ENCODE measurements around the gene MUCL1. TPM values are rescaled to one million over a fixed set of nuclear protein-coding genes. Genes with fewer than 3 reads are reported as not detected.
A peak's percentile ranks its signal among the peaks of the same experiment; 100 is the strongest.
"Not testable (repeated sequence)": the region's sequence is repeated elsewhere in the genome, so short reads cannot be mapped to it uniquely, and the experiment has no call there.

The MUCL1 gene, protein sequence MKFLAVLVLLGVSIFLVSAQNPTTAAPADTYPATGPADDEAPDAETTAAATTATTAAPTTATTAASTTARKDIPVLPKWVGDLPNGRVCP
- not detected for polyA plus RNA-seq (2013, experiment 1 of 2; ENCODE audit: insufficient read length)
- not detected for polyA plus RNA-seq (2013, experiment 2 of 2; ENCODE audit: insufficient read length)

DNA sequence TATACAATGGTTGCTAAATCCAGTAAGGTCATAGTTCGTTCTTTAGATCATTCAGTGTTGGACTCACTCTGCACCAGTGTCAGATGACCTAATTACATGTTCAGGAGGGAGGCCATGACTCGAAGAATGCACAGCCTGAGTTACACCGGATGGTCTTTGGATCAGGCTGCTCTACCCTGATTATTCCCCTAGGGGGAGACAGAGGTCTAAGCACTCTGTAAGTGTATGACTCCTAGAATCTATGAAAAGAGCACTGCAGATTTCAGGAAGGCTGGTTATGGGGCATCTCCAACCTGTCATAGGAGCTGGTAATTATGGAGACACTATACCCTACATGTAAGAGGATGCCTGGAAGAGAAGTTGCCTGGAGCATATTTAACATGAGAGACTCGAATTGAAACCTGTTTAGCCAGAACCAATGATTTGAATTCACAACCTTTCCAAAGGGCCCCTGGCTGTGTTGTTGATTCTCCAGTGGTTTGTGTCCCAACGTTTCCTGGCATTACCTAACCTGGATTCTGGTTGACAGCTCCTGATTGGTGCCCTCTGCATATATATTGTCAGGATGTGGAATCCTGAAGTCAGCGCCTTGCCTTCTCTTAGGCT is at the start of gene MUCL1:
MUCL1 (plus strand) TSS at position 584 of the 606 bp plus-strand sequence. CDS start 67 bp downstream, outside the sequence.
- DNase-seq, result peak; percentile 41

DNA sequence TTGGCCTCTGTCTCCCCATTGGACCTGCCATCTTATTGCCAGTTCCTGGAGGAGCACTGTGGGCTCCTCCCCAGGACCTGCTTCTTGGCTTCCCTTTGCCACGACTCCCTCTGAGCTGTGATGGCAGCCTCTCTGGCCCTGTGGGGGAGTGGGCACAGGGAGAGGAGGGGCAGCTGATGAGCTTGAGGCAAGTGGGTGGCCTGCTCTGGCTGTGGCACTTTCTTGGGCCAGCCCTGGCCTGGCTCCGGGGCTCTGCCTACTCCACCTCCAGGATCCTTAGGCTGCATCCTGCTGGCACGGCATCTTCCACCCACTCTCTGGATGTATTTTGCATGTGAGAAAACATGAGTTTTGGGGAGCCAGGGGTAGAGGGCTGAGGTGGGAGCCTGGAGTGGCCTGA is 32.6 kb upstream of the MUCL1 start:
- DNase-seq, result no peak

DNA sequence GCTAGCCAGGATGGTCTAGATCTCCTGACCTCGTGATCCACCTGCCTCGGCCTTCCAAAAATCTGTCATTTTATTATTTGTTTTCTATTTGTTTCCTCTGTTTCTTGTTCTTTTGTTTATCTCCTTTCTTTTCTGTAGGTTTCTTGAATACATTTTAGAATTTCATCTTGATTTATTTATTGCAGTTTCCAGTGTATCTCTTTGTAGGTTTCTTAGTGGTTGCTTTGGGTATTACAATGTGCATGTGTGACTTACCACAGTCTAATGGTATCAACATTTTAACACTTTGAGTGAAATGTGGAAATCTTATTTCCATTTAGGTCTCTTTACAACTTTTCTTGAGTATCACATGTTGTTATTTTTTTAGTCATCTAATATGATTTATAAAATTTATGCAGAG is 29.9 kb upstream of the MUCL1 start:
- DNase-seq, result no peak

DNA sequence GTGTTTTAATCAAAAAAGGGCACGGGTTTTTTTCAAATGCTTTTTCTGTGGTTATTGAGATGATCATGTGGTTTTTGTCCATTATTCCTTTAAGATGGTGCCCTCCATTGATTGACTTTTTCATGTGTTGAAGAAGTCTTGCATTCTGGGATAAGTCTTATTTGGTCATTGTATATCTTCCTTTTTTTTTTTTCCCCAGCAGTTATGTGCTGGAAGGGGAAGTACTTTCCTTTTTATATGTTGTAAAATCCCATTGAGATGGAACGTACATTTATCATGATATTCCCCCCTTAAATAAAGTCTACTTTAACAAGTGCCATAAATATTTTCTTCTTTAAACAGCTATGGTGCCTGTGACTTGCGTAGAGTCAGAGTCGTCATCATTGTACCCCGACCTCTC is 24.8 kb upstream of the MUCL1 start:
- no peak for DNase-seq

DNA sequence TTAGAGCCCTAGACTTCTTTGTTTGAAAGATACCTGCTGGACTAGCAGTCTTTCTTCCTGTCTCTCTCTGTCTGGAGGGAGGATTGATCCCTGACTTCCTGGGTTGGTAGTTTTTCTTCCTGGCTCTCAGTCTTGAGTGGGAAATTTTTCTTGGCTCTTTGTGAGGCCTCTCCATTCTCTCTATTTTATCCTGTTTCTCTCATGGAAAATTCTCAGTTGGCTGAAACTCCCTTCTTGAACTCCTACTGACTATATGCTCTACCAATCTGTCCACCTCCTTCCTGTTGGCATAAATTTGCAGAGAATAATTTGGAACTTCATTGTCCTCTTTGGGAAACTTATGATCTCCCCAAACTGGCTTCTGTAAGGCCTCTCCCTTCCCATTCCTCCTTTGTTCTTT is 24.1 kb upstream of the MUCL1 start:
- no peak for DNase-seq

DNA sequence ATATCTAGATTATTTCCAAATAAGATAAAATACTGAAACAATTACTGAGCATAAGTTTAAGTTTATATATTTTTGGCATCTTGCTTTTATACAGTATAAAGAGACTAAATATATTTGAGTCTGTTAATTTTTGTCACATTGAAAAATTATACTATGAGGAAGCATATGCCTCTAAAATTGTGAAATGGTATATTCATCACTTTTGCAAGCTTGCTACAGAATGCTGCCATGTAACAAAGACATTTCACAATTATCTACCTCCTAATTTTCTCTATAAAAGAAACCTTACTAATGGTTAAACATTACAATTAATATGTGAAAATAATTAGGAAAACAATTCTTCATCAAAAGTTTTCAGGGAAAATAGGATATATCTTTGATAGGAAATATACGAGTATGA is 22.7 kb upstream of the MUCL1 start:
- no peak for DNase-seq

DNA sequence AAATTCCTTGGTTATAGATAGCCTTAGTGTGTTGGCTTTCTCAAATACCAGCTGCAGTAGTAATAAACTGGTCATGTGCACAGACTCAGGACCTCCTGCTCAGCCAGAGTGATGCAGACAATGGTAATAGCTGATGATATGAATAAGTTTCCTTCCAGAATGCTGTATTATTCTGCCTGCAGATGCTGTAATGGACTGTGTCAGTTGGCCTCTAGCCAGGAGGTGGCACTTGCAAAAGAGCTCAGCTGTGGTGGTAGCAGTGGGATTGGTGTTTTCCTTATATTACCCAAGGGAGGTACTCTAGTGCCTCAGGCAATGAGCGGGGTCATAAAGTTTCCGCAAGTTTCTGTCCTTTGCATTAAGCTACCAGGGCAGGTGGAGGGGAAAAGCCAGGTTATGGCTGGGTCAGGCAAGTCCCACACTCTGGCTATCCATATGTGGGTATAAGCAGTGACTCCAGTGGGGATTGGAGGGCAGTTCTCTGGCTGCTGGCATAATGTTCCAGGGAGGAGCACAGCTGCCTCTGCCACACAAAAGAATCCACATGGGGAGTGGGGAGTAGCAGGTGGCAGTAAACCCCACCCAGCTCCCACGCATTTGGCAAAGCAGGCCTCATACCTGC is 14.0 kb upstream of the MUCL1 start:
- no peak for DNase-seq

DNA sequence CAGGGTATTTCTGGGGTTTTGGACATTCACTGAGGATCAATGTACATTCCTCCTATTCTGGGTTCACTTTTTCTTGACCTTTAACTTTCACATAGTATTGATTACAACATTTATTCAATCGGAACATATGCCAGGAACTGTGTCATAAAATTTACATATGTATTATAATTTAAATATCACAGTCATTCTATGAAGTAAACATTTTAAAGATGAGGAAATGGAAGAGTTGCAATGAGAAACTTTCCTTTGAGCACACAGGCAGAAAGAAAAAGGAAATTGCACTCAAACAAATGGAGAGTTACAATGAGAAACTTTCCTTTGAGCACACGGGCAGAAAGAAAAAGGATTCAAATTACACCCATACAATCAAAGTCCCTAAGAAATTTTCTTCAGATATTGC is 3.1 kb downstream of the MUCL1 start:
- no peak for DNase-seq

DNA sequence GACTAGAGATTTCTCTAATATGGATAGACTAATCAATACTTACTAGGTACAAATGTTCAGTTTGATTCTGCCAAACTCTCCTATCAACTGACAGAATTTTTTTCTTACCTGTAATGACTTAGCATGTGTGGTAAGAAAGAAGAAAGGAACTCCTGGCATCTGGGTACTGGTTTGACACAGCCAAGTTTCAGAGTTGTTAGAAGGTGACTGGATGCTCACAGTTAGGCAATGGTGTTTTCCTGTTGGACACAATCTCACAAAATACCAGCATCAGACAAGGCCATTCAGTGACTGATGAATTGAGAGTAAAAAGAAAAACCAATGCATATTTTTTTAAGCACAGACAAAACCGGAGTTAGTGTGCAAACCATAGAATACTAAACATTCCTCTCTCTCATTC is 4.2 kb downstream of the MUCL1 start:
- DNase-seq, result no peak

DNA sequence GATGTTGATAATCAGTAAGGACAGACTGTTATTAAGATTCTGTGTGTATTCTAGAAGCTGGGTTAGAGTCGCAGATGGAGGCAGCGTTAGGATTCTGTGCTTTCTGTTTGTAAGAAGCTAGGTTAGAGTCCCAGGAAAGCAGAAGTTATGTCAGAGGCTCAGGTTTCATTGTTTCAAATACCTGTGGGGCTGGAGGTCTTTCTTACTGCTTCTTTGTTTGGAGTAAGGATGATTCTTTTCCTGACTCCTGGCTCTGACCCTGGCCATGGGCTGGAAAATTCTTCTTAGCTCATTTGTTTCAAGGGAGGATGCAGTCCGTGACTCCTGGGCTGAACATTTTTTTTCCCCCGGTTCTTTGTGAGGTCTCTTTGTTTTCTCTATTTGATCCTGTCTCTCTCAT is 5.2 kb downstream of the MUCL1 start:
- DNase-seq, result no peak

DNA sequence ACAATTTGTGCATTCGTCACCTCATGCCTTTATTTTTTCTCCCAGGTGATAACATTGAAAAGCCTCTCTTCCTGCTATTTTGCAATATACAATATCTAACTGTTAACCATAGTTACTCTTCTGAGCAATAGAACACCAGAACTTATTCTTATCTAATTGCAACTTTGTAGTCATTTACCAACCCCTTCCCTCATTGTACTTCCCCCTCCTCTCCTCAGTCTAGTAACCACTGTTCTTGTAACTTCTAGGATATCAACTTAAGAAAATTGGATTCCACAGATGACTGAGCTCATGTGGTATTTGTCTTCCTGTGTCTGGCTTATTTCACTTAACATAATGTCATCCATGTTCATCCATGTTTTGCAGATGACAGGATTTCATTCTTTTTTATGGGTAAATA is 7.6 kb downstream of the MUCL1 start:
- no peak for DNase-seq

DNA sequence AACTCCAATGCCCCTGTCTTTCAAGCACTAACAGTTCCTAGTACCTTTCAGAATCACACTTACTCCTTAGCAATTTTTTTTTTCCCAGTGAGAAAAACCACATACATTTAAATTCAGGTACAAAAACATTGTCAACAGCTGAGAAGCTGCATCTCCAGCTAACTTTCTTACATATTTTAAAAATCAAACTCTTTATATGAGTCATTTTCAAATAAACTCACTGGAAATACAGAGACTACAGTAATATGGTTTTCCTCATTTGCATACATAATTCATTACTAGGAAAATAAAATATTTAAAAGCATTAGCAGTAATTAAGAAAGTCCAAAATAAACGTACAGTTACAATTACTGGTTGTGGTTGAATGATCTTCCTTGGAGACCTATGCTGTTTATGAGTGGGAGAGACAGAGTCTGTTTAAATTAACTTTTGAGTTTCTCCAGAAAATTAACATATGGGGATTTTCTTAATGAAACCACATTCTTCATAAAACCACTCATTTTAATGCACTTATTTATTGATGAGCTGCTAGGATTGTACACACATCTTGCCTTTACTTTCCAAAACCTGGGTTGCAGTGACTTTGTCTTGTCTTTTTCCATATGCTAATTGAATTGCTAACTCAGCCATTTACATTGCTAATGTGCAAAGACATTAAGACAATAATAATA is 9.8 kb downstream of the MUCL1 start:
- no peak for DNase-seq

DNA sequence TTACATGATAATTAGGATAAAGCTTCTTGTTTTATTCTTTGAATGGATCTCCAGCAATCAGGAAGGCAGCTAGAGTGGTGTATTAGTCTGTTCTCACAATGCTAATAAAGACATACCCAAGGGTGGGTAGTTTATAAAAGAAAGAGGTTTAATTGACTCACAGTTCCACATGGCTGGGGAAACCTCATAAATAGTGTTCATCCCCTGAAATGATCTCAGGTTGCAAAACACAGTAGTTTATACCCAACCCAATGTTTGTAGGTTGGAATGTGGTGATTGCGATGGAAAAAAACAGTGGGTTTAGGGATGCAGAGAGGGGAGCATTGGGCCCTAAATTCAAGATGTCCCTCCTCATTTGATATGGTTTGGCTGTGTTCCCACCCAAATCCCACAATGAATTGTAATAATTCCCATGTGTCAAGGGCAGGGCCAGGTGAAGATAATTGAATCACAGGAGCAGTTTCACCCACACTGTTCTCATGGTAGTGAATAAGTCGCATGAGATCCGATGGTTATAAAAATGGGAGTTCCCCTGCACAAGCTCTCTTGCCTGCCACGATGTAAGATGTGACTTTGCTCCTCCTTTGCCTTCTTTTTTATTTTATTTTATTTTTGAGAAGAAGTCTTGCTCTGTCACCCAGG is 11.5 kb downstream of the MUCL1 start:
- no peak for DNase-seq

DNA sequence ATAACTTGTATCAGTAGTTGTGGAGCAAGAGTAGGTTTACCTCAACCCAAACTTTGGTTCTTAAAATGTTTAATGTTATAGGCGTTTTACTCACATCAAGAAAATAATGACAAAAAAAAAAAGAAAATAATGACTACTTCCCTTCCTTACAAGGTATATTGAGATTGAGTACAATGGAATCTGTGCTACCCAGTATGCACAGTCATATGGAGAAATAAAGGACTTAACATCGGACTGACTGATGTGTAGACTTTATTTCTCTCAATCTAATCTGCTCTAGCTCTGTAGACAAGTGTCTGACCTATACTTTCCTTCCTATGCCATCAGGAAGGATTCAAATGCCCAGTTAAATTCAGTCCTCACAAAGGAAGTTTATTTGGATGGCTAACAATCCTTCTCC is 14.4 kb downstream of the MUCL1 start:
- no peak for DNase-seq

DNA sequence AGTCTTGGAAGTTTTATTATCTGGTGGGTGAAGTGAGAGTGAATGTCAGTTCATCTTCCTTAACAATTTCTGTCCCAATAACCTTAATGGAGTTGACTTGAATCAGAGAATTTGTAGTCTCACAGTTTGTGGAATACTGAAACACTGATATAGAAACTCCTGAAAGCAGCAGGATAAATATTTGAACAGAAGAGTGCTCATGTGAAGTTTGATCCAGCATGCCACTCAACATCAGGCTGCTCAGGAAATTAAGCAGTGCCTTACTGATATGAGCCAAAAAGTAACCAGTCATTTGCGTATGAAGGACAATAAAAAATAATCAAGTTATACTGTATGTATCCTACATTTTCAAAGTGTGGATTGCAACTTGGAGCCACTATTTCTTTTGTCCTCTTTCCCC is 15.7 kb downstream of the MUCL1 start:
- DNase-seq, result no peak

DNA sequence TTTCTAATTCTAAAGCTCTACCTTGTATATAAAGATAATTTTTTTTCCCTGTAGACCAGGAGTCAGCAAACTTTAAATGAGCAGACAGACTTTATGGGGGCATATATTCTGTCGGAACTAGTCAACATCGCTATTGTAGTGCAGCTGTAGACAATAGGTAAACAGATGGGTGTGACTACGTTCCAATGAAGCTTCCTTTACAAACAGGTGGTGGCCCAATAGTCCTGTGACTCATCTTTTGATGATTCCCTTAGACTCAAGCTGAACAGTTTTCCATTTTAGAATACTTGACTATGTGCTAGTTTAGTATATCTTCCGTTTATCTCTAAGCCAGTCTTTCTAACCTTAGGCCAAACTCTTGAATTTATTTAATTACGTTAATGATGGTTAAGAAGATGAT is 16.3 kb downstream of the MUCL1 start:
- no peak for DNase-seq

DNA sequence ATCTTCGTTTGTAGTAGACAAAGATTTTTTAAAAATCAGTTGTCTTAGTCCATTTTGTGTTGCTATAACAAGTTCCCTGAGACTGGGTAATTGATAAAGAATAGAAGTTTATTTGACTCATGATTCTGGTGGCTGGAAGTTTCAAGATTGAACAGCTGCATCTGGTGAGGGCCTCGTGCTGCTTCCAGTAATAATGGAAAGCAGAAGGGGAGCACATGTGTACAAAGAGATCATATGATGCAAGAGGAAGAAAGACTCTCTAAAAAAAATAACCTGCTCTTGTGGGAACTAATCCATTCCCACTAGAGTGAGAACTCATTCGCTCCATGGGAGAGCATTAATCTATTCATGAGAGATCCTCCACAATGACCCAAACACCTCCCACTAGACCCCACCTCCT is 24.8 kb downstream of the MUCL1 start:
- DNase-seq, result peak; percentile 19

DNA sequence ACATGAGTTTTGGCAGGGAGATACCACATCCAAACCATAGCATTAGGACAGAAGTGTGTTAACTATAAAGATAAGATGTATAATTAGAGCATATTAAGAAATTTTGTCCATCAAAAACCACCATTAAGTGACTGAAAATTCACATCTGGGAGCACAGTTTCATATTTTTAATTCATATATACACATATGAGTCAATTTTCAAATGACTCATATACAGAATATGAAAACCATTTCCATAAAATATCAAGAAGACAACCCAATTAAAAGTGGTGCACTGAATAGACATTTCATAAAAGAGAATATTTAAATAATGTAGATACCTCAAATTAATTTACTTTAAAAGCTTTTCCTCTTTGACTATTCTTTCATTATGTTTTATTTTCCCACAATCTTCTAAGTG is 25.3 kb downstream of the MUCL1 start:
- DNase-seq, result no peak

DNA sequence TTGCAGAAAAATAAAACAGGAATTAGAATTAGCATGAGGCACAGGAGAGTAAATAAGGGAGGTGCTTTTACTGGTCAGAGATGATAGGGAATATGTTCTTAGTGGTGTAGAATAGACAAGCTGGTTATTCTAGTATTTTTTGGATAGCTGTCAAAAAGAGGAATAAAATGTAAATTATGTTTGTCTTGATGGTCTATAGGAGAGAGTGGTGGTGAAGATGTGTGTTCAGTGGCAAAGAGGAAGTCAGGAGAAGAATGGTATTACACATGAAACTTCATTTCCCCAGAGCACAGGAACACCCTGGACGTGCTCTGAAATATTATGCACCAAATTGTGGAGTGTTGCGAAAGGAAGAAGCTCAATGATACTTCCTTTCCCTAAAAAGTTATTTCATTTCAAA is 27.8 kb downstream of the MUCL1 start:
- no peak for DNase-seq

DNA sequence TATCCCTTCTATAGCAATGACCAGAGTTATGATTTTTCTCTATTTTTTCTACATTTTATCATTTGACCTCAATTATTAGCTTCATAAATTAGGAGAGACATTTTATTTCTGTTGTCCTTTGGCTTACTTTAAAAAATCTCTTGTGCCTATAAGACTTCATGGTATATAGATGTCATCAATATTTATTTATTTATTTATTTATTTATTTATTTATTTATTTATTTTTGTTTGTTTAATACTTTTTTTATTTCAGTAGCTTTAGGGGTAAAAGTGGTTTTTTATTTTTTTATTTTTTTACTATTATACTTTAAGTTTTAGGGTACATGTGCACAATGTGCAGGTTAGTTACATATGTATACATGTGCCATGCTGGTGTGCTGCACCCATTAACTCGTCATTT is 28.3 kb downstream of the MUCL1 start:
- DNase-seq, result not testable (repeated sequence)

DNA sequence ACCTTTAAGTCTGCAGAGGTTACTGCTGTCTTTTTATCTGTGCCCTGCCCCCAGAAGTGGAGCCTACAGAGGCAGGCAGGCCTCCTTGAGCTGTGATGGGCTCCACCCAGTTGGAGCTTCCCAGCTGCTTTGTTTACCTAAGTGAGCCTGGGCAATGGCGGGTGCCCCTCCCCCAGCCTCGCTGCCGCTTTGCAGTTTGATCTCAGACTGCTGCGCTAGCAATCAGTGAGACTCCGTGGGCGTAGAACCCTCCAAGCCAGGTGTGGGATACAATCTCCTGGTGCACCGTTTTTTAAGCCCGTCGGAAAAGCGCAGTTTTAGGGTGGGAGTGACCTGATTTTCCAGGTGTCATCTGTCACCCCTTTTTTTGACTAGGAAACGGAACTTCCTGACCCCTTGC is 34.1 kb downstream of the MUCL1 start:
- DNase-seq, result not testable (repeated sequence)

DNA sequence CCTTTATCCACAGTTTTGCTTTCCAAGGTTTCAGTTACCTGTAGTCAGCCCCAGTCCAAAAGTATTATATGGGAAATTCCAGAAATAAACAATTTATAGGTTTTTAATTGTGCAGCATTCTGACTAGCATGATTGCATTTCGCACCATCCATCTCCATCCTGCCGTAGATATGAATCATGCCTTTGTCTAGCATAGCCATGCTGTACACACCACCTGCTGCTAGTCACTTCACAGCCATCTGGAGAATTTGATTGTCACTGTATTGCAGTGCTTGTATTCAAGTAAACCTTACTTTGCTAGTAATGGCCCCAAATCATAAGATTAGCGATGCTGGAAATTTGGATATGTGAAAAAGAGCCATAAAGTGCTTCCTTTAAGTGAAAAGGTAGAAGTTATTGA is 36.0 kb downstream of the MUCL1 start:
- no peak for DNase-seq

DNA sequence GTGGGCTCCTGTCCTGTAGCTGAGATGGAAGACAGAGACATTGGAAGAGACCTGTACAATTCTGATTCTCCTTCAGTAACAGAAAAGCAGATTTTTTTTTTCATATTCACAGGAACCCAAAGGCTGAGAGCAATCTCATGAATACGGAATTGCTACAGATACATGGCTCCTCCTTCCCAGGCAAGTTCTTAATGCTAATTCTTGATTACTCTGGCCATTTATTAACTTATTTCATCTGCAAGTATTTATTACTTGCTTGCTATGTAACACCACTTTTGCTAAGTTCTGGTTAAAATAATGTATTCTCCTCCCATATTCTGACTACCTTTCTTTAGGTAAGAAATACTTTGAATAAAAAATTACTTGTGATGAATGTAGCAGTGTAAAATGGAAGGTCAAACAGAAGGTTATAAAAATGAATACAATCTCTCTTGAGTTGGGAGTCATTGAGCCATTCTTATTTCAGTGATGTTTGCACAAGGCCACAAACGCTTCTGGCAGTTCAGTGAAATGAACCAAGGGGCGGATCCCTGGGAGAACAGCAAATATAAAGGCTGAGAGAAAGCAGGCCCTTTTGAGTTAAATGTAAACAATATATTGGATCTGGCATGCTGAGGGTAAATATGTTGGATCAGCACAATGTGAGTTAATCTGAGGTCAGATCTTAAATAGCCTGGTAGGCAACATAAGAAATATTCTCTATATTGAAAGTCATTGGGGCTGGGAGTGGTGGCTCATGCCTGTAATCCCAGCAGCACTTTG is 37.6 kb downstream of the MUCL1 start:
- DNase-seq, result no peak

All from fibroblast of skin of abdomen (primary cell).